Omental fat pad (tissue), 4 donors: ENCODE measurements around the gene AKT1. TPM values are rescaled to one million over a fixed set of nuclear protein-coding genes. Genes with fewer than 3 reads are reported as not detected.
"Not testable (repeated sequence)": the region's sequence is repeated elsewhere in the genome, so short reads cannot be mapped to it uniquely, and the experiment has no call there.

Experiments
- ATAC-seq: fragments of 150-250 bp; one replicate; pipeline ENCODE4 v1.9.1; 2016; ENCODE audit warnings: mild to moderate bottlenecking, moderate library complexity; ENCODE audit not compliant: low FRiP score
- DNase-seq: peaks from one replicate; pipeline ENCODE4 v3.0.0-alpha.2; 2019; ENCODE audit warnings: low spot score
- total RNA-seq, 4 donors: library from RNA; depleted of rRNA; stranded (reverse); fragments of >200 nt; gene quantifications; one replicate each; pipeline ENCODE4 v1.1.0, GENCODE V29; 2016
- TF ChIP-seq, protein P1 (sequence below), 3 donors: fragments of 450-650 bp; IDR thresholded peaks; one replicate each; pipeline ENCODE4 v1.5.1; 2016 to 2017; ENCODE audit warnings: antibody characterized with exemption in 3 of 3, mild to moderate bottlenecking in 3 of 3, moderate library complexity in 2 of 3

The AKT1 gene
- total RNA-seq, 4 donors from 2014 or later = 104 to 121 (median 107) TPM

DNA sequence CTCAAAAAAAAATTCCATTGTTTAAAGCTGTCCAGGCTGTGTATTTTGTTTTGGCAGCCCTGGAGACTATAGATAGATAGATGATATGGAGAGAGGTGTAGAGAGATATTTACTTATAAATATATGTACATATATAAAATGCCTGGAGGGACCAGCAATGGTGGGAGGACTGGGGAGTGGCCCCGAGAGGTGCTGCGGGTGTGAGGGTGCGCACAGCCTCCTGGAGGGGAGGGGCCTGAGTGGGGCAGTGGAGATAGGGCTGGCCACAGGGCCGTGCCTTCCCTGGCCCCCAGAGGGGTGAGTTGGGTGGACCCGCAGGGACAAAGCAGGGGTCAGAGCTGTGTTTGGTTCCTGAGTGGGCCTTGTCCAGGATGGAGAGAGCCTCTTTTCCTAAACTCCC is 65.1 kb downstream of the AKT1 start:
- no peak for DNase-seq
- TF ChIP-seq, protein P1, sequence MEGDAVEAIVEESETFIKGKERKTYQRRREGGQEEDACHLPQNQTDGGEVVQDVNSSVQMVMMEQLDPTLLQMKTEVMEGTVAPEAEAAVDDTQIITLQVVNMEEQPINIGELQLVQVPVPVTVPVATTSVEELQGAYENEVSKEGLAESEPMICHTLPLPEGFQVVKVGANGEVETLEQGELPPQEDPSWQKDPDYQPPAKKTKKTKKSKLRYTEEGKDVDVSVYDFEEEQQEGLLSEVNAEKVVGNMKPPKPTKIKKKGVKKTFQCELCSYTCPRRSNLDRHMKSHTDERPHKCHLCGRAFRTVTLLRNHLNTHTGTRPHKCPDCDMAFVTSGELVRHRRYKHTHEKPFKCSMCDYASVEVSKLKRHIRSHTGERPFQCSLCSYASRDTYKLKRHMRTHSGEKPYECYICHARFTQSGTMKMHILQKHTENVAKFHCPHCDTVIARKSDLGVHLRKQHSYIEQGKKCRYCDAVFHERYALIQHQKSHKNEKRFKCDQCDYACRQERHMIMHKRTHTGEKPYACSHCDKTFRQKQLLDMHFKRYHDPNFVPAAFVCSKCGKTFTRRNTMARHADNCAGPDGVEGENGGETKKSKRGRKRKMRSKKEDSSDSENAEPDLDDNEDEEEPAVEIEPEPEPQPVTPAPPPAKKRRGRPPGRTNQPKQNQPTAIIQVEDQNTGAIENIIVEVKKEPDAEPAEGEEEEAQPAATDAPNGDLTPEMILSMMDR (IDR thresholded peaks at IDR 0.05) = no peak
- ATAC-seq = no peak

- no peak for ATAC-seq
- no peak for DNase-seq
Measured at GRCh38 chr14:104729835-104730181, 65.7 kb downstream of the AKT1 start.

GRCh38 chr14:104729176-104729834 is 66.2 kb downstream of the AKT1 start:
- not testable (repeated sequence) for ATAC-seq

More at GRCh38 chr14:104729835-104730181, 65.7 kb downstream of the AKT1 start:
- TF ChIP-seq, protein P1 (IDR thresholded peaks at IDR 0.05) = no peak

GRCh38 chr14:104728631-104729030 is 66.9 kb downstream of the AKT1 start:
- no peak for DNase-seq
- ATAC-seq = no peak
- TF ChIP-seq, protein P1 (IDR thresholded peaks at IDR 0.05) = no peak

More at GRCh38 chr14:104729176-104729834, 66.2 kb downstream of the AKT1 start:
- DNase-seq = not testable (repeated sequence)

- DNase-seq (no peak), ATAC-seq (no peak)
- TF ChIP-seq, protein P1 (IDR thresholded peaks at IDR 0.05) = no peak
Measured at GRCh38 chr14:104726600-104727451, 68.7 kb downstream of the AKT1 start.

DNA sequence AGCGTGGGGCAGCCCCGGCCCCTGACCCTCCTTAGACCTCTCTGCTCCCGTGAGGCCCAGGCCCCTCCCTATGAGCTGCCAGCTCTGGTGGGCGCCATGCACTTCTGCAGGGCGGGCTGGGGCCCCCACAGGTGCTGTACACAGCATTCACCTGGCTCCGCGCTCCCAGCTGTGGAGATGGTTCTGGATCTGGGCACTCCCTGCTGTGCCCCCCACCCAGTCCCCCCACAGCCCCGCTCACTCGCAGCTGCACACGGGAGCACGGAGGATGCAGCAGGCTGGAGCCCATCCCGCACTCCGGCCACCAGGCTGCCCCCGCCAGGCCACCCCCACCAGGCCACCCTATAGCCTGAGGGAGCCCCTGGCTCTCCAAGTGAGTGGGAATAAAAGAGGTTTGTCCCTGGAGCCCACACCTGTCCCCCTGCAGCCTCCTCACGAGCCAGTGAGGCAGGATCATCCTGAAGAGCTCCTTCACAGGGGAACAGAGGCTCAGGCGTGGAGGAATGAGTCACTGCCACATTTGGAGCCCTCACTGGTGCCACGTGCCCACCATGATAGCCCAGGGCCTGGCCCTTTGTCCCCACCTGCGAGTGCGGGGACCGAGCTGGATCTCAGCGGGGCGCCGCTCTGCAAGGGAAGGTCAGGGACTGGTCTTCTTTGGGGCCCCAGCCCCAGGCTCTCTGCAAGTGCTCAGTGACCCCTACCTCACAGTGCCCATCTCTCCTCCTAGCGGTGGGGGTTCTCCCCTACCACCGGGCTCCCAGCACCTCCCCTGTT is 69.6 kb downstream of the AKT1 start:
- TF ChIP-seq, protein P1 (IDR thresholded peaks at IDR 0.05) = no peak
- DNase-seq (no peak), ATAC-seq (peak; percentile 1)
